Breast epithelium (tissue), 4 donors: ENCODE measurements around the gene IL3. TPM values are rescaled to one million over a fixed set of nuclear protein-coding genes. Genes with fewer than 3 reads are reported as not detected.
A peak's percentile ranks its signal among the peaks of the same experiment; 100 is the strongest.

Experiments used
- DNase-seq, 2 donors: peaks; one replicate each; pipeline ENCODE4 v3.0.0-alpha.2; 2019; ENCODE audit warnings: low spot score in 2 of 2
- H3K27ac ChIP-seq, 2 donors: fragments of 200-600 bp; sonication (generic) in 1 of 2; one replicate each; pipeline ENCODE4 v1.5.1; 2016 to 2019; ENCODE audit warnings: mild to moderate bottlenecking in 1 of 2
- H3K27me3 ChIP-seq, 2 donors: fragments of 200-600 bp; sonication (generic) in 1 of 2; one replicate each; pipeline versions ENCODE4 v1.5.1 to v1.6.0; 2017 to 2019; ENCODE audit warnings: control low read depth in 1 of 2, mild to moderate bottlenecking in 1 of 2
- H3K36me3 ChIP-seq: fragments of 200-600 bp; one replicate; pipeline ENCODE4 v1.5.1; 2019
- H3K4me1 ChIP-seq, 2 donors: fragments of 200-600 bp; sonication (generic); one replicate each; pipeline ENCODE4 v1.5.1; 2016 to 2019; ENCODE audit warnings: control low read depth in 1 of 2
- H3K4me3 ChIP-seq, 3 donors: fragments of 200-600 bp; sonication (generic); 1 replicate in 2 of 3; 2 replicates in 1 of 3; pipeline ENCODE4 v1.5.1; 2016 to 2019; ENCODE audit warnings: mild to moderate bottlenecking in 3 of 3, moderate library complexity in 2 of 3
- H3K9me3 ChIP-seq, 2 donors: fragments of 200-600 bp; sonication (generic) in 1 of 2; one replicate each; pipeline ENCODE4 v1.5.1; 2016 to 2019; ENCODE audit warnings: control low read depth in 1 of 2
- CTCF ChIP-seq, 3 donors: fragments of 450-650 bp; IDR thresholded peaks; one replicate each; pipeline ENCODE4 v1.5.1; 2016 to 2017; ENCODE audit warnings: antibody characterized with exemption in 3 of 3, mild to moderate bottlenecking in 3 of 3, moderate library complexity in 3 of 3
- POLR2A ChIP-seq: fragments of 450-650 bp; IDR thresholded peaks from one replicate; pipeline ENCODE4 v1.6.1; 2016; ENCODE audit warnings: antibody characterized with exemption, mild to moderate bottlenecking, moderate library complexity
- POLR2AphosphoS5 ChIP-seq, 3 donors: sonication (generic); formaldehyde crosslinking; IDR thresholded peaks; one replicate each; pipeline ENCODE4 v1.6.1; 2017; ENCODE audit warnings: antibody characterized with exemption in 3 of 3
- intact Hi-C: fragments of 100-400 bp; cut with DNase I; formaldehyde crosslinking; loops from one replicate; pipeline ENCODE4 v1.15.1; 2023; ENCODE audit warnings: low total_unique reads
- total RNA-seq, 3 donors: library from RNA; depleted of rRNA; stranded (reverse); fragments of >200 nt; gene quantifications; one replicate each; pipeline ENCODE4 v1.1.0, GENCODE V29; 2016

IL3 gene
- total RNA-seq, 3 donors from 2014 or later, result not detected

GRCh38 chr5:132094393-132095076 lies 34.1 kb downstream of the IL3 start:
- intact Hi-C loops, result no loop called here
- Histone ChIP-seq H3K27ac (no peak overlapping the region), H3K9me3 (no peaks in the 10 kb centered on the region), H3K36me3 (no peaks in the 10 kb centered on the region), H3K27me3 (no peaks in the 10 kb centered on the region), H3K4me1 (no peaks in the 10 kb centered on the region), H3K4me3 (no peak overlapping the region)
- no peak for TF ChIP-seq CTCF (IDR thresholded peaks at IDR 0.05)
- TF ChIP-seq POLR2AphosphoS5 (IDR thresholded peaks at IDR 0.05), result no peak
- no peak for TF ChIP-seq POLR2A
- DNase-seq, result peak in 1 of 2 donors; percentile 44

GRCh38 chr5:132095077-132095410 lies 34.6 kb downstream of the IL3 start:
- TF ChIP-seq CTCF (IDR thresholded peaks at IDR 0.05) (no peak), POLR2A (no peak), POLR2AphosphoS5 (IDR thresholded peaks at IDR 0.05) (no peak)
- no peaks in the 10 kb centered on the region for H3K4me1 ChIP-seq
- no peak overlapping the region for H3K27ac ChIP-seq
- no peaks in the 10 kb centered on the region for H3K9me3 ChIP-seq
- no peaks in the 10 kb centered on the region for H3K27me3 ChIP-seq
- DNase-seq, result no peak
- H3K36me3 ChIP-seq, result no peaks in the 10 kb centered on the region
- intact Hi-C loops, result no loop called here
- H3K4me3 ChIP-seq, result no peak overlapping the region

- no peak for DNase-seq
- Histone ChIP-seq H3K9me3 (no peaks in the 10 kb centered on the region), H3K4me3 (no peak overlapping the region), H3K4me1 (no peaks in the 10 kb centered on the region), H3K27ac (no peak overlapping the region), H3K36me3 (no peaks in the 10 kb centered on the region), H3K27me3 (no peaks in the 10 kb centered on the region)
- intact Hi-C loops, result no loop called here
- TF ChIP-seq POLR2A (no peak), CTCF (IDR thresholded peaks at IDR 0.05) (no peak), POLR2AphosphoS5 (IDR thresholded peaks at IDR 0.05) (no peak)
These were observed 35.0 kb downstream of the IL3 start for GRCh38 chr5:132095424-132095972.

- Histone ChIP-seq H3K4me1 (no peaks in the 10 kb centered on the region), H3K9me3 (no peaks in the 10 kb centered on the region), H3K27ac (no peak overlapping the region), H3K27me3 (no peaks in the 10 kb centered on the region), H3K36me3 (no peaks in the 10 kb centered on the region), H3K4me3 (no peak overlapping the region)
- intact Hi-C loops, result no loop called here
- no peak for DNase-seq
- TF ChIP-seq POLR2A (no peak), CTCF (IDR thresholded peaks at IDR 0.05) (no peak), POLR2AphosphoS5 (IDR thresholded peaks at IDR 0.05) (no peak)
These were observed 36.4 kb downstream of the IL3 start for GRCh38 chr5:132096904-132097303.

- no peak overlapping the region for H3K27ac ChIP-seq
- TF ChIP-seq POLR2AphosphoS5 (IDR thresholded peaks at IDR 0.05), result no peak
- no peak for TF ChIP-seq POLR2A
- TF ChIP-seq CTCF (IDR thresholded peaks at IDR 0.05), result no peak
- intact Hi-C loops, result no loop called here
- no peaks in the 10 kb centered on the region for H3K36me3 ChIP-seq
- no peak for DNase-seq
- no peaks in the 10 kb centered on the region for H3K27me3 ChIP-seq
- no peaks in the 10 kb centered on the region for H3K9me3 ChIP-seq
- peaks cover 1 to 6% of the 10 kb centered on the region in 2 donors for H3K4me1 ChIP-seq
- H3K4me3 ChIP-seq, result no peak overlapping the region
These were observed 37.7 kb downstream of the IL3 start for GRCh38 chr5:132098151-132098594.
